H1 (cell line): Measurements from ENCODE around the gene MYDGF. TPM values are rescaled to one million over a fixed set of nuclear protein-coding genes. Genes with fewer than 3 reads are reported as not detected.

ENCODE experiments used
- BCL11A ChIP-seq, 2 experiments: IDR thresholded peaks; one replicate each; pipeline ENCODE4 v1.6.1; 2011; ENCODE audit warnings: low read depth in 2 of 2, low read length in 2 of 2, mild to moderate bottlenecking in 2 of 2
- CTBP2 ChIP-seq: IDR thresholded peaks from 2 replicates; pipeline ENCODE4 v1.7.0; 2011; ENCODE audit warnings: borderline replicate concordance, mild to moderate bottlenecking, moderate library complexity, mixed read lengths, low read length; ENCODE audit not compliant: insufficient read depth, insufficient read length
- GABPA ChIP-seq: IDR thresholded peaks from 2 replicates; pipeline ENCODE4 v1.6.1; 2011; ENCODE audit warnings: mild to moderate bottlenecking, low read length, moderate library complexity, borderline replicate concordance; ENCODE audit not compliant: insufficient read depth
- HDAC6 ChIP-seq: IDR thresholded peaks from one replicate; pipeline ENCODE4 v1.7.1; 2012; ENCODE audit warnings: low read depth, mild to moderate bottlenecking, inconsistent platforms, low read length, moderate library complexity
- KDM4A ChIP-seq: IDR thresholded peaks from one replicate; pipeline ENCODE4 v1.7.1; 2012; ENCODE audit warnings: low read depth, mild to moderate bottlenecking, moderate library complexity, low read length, inconsistent platforms; ENCODE audit not compliant: severe bottlenecking
- TAF1 ChIP-seq: IDR thresholded peaks from 2 replicates; pipeline ENCODE4 v1.6.1; 2011; ENCODE audit warnings: mild to moderate bottlenecking, low read depth, low read length
- TEAD4 ChIP-seq: IDR thresholded peaks from 2 replicates; pipeline ENCODE4 v1.6.1; 2012; ENCODE audit warnings: low read depth, low read length, inconsistent platforms, mixed read lengths
- polyA plus RNA-seq, 7 experiments: library from polyadenylated mRNA; depleted of rRNA in 3 of 7; stranded (reverse) in 5 of 7; unstranded in 2 of 7; fragments of >200 nt in 5 of 7; fragments of 200-250 nt in 2 of 7; gene quantifications; 1 replicate in 5 of 7; 2 replicates in 1 of 7; 4 replicates in 1 of 7; pipeline versions ENCODE4 v1.2.1 to v1.2.3, GENCODE V29; 2011 to 2013; ENCODE audit warnings: missing spikeins in 2 of 7, mixed read lengths in 2 of 7
- total RNA-seq: library from RNA; stranded (reverse); fragmentation: NEBNext Ultra II Directional; extraction: Animal tissue kit (Norgen Biotek cat#: 25700); gene quantifications from 2 replicates; pipeline ENCODE4 v1.2.1, GENCODE V29; 2021
- TF ChIP-seq, protein P1 (sequence below): fragments of 300-600 bp; sonication (generic); IDR thresholded peaks from 2 replicates; pipeline ENCODE4 v1.7.1; 2012; ENCODE audit warnings: low read length, moderate library complexity, mild to moderate bottlenecking, inconsistent platforms; ENCODE audit not compliant: insufficient replicate concordance

The MYDGF gene
- total and polyA plus RNA-seq, 2 of the 8 experiments (the other 6 are each of a cell fraction or from before 2014, with no cell fraction given) = 40.6 to 51.1 TPM

DNA sequence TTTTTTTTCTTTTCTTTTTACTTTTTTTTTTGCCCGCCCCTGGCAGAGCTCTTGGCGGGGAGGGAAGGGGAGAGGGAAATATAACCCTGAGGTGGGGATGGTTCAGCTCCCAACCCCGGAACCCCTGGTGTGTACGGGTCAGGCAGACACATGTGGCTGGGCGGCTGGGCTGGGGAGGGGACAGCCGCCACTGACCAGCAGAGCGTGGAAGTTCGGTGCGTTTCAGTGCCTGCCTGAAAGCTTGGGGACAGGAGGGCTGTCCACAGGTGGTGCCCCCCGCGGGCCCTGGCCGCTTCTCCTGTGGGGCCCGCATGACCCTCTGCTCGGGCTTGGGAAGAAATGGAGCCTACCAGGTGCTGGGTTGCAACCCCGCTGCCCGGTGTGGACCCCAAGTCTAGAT, 5.2 kb upstream of the MYDGF start (continued):
- TF ChIP-seq, protein P1, sequence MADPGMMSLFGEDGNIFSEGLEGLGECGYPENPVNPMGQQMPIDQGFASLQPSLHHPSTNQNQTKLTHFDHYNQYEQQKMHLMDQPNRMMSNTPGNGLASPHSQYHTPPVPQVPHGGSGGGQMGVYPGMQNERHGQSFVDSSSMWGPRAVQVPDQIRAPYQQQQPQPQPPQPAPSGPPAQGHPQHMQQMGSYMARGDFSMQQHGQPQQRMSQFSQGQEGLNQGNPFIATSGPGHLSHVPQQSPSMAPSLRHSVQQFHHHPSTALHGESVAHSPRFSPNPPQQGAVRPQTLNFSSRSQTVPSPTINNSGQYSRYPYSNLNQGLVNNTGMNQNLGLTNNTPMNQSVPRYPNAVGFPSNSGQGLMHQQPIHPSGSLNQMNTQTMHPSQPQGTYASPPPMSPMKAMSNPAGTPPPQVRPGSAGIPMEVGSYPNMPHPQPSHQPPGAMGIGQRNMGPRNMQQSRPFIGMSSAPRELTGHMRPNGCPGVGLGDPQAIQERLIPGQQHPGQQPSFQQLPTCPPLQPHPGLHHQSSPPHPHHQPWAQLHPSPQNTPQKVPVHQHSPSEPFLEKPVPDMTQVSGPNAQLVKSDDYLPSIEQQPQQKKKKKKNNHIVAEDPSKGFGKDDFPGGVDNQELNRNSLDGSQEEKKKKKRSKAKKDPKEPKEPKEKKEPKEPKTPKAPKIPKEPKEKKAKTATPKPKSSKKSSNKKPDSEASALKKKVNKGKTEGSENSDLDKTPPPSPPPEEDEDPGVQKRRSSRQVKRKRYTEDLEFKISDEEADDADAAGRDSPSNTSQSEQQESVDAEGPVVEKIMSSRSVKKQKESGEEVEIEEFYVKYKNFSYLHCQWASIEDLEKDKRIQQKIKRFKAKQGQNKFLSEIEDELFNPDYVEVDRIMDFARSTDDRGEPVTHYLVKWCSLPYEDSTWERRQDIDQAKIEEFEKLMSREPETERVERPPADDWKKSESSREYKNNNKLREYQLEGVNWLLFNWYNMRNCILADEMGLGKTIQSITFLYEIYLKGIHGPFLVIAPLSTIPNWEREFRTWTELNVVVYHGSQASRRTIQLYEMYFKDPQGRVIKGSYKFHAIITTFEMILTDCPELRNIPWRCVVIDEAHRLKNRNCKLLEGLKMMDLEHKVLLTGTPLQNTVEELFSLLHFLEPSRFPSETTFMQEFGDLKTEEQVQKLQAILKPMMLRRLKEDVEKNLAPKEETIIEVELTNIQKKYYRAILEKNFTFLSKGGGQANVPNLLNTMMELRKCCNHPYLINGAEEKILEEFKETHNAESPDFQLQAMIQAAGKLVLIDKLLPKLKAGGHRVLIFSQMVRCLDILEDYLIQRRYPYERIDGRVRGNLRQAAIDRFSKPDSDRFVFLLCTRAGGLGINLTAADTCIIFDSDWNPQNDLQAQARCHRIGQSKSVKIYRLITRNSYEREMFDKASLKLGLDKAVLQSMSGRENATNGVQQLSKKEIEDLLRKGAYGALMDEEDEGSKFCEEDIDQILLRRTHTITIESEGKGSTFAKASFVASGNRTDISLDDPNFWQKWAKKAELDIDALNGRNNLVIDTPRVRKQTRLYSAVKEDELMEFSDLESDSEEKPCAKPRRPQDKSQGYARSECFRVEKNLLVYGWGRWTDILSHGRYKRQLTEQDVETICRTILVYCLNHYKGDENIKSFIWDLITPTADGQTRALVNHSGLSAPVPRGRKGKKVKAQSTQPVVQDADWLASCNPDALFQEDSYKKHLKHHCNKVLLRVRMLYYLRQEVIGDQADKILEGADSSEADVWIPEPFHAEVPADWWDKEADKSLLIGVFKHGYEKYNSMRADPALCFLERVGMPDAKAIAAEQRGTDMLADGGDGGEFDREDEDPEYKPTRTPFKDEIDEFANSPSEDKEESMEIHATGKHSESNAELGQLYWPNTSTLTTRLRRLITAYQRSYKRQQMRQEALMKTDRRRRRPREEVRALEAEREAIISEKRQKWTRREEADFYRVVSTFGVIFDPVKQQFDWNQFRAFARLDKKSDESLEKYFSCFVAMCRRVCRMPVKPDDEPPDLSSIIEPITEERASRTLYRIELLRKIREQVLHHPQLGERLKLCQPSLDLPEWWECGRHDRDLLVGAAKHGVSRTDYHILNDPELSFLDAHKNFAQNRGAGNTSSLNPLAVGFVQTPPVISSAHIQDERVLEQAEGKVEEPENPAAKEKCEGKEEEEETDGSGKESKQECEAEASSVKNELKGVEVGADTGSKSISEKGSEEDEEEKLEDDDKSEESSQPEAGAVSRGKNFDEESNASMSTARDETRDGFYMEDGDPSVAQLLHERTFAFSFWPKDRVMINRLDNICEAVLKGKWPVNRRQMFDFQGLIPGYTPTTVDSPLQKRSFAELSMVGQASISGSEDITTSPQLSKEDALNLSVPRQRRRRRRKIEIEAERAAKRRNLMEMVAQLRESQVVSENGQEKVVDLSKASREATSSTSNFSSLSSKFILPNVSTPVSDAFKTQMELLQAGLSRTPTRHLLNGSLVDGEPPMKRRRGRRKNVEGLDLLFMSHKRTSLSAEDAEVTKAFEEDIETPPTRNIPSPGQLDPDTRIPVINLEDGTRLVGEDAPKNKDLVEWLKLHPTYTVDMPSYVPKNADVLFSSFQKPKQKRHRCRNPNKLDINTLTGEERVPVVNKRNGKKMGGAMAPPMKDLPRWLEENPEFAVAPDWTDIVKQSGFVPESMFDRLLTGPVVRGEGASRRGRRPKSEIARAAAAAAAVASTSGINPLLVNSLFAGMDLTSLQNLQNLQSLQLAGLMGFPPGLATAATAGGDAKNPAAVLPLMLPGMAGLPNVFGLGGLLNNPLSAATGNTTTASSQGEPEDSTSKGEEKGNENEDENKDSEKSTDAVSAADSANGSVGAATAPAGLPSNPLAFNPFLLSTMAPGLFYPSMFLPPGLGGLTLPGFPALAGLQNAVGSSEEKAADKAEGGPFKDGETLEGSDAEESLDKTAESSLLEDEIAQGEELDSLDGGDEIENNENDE = no peak
- TF ChIP-seq CTBP2 (no peak), TAF1 (no peak), BCL11A (IDR thresholded peaks at IDR 0.05; ENCODE audit: low read depth in 2 of 2, low read length in 2 of 2) (no peak), KDM4A (no peak), GABPA (no peak), TEAD4 (no peak), HDAC6 (no peak)
